BLaER1 treated with 17β-estradiol and CSF1 and Interleukin-3, amounts not matched to agents 10 nM and 100 nM (cell line): Measurements from ENCODE around the gene KRTAP10-2.
A peak's percentile ranks its signal among the peaks of the same experiment; 100 is the strongest.

Experiments used
- H3K27ac ChIP-seq, 11 experiments: shearing (Covaris generic); formaldehyde crosslinking; 2 replicates each; pipeline ENCODE4 v1.8.1; 2022
- H3K27me3 ChIP-seq, 11 experiments: shearing (Covaris generic); formaldehyde crosslinking; 2 replicates each; pipeline ENCODE4 v1.8.1; 2022
- H3K36me3 ChIP-seq, 11 experiments: shearing (Covaris generic); formaldehyde crosslinking; 2 replicates each; pipeline ENCODE4 v1.8.1; 2022
- H3K4me1 ChIP-seq, 10 experiments: shearing (Covaris generic); formaldehyde crosslinking; 2 replicates each; pipeline ENCODE4 v1.8.1; 2022
- H3K4me2 ChIP-seq, 11 experiments: shearing (Covaris generic); formaldehyde crosslinking; 2 replicates each; pipeline ENCODE4 v1.8.1; 2022
- H3K4me3 ChIP-seq, 10 experiments: shearing (Covaris generic); formaldehyde crosslinking; 2 replicates each; pipeline ENCODE4 v1.8.1; 2022
- H3K9ac ChIP-seq, 11 experiments: shearing (Covaris generic); formaldehyde crosslinking; 2 replicates each; pipeline ENCODE4 v1.8.1; 2022
- H3K9me3 ChIP-seq, 11 experiments: shearing (Covaris generic); formaldehyde crosslinking; replicated peaks in 1 of 11; 2 replicates each; pipeline ENCODE4 v1.8.1; 2022
- H4K20me1 ChIP-seq, 11 experiments: shearing (Covaris generic); formaldehyde crosslinking; 2 replicates each; pipeline ENCODE4 v1.8.1; 2022
- Cebpa-rat ChIP-seq, 11 experiments: shearing (Covaris generic); IDR thresholded peaks; 2 replicates each; pipeline ENCODE4 v1.8.1; 2022

KRTAP10-2 gene

GRCh38 chr21:44515359-44516165, 35.7 kb downstream of the KRTAP10-2 start:
- Histone ChIP-seq H3K36me3 (peaks cover 0 to 10% (median 0%) of the 10 kb centered on the region in 11 experiments; a peak in 1 of 22 replicates), H4K20me1 (peaks cover 0 to 18% (median 0%) of the 10 kb centered on the region in 11 experiments; a peak in 2 of 22 replicates), H3K27me3 (no peaks in the 10 kb centered on the region), H3K4me3 (no peak overlapping the region), H3K4me2 (peak overlapping the region in 9 of 11 experiments; percentile 43 to 84 (median 74); a peak in 18 of 22 replicates), H3K27ac (peak overlapping the region in 6 of 11 experiments; percentile 18 to 57 (median 38); a peak in 10 of 22 replicates), H3K4me1 (peaks cover 5 to 32% (median 24%) of the 10 kb centered on the region in 10 experiments), H3K9me3 (peaks cover 0 to 18% (median 0%) of the 10 kb centered on the region in 11 experiments; a peak in 3 of 22 replicates), H3K9ac (peak overlapping the region in 4 of 11 experiments; percentile 11 to 35 (median 18); a peak in 5 of 22 replicates)
- TF ChIP-seq Cebpa-rat (IDR thresholded peaks at IDR 0.05): peak in 1 of 11 experiments; percentile 1; a peak in 2 of 22 replicates

GRCh38 chr21:44514746-44515358, 36.5 kb downstream of the KRTAP10-2 start:
- peak overlapping the region in 5 of 11 experiments; percentile 29 to 57 (median 43); a peak in 9 of 22 replicates for H3K27ac ChIP-seq
- TF ChIP-seq Cebpa-rat (IDR thresholded peaks at IDR 0.05): peak in 3 of 11 experiments; percentile 22 to 62 (median 39); a peak in 2 of 22 replicates
- peak overlapping the region in 9 of 11 experiments; percentile 43 to 84 (median 74); a peak in 18 of 22 replicates for H3K4me2 ChIP-seq
- peaks cover 10 to 39% (median 32%) of the 10 kb centered on the region in 10 experiments for H3K4me1 ChIP-seq
- peaks cover 0 to 18% (median 0%) of the 10 kb centered on the region in 11 experiments; a peak in 3 of 22 replicates for H3K9me3 ChIP-seq
- peaks cover 0 to 10% (median 0%) of the 10 kb centered on the region in 11 experiments; a peak in 2 of 22 replicates for H3K36me3 ChIP-seq
- no peaks in the 10 kb centered on the region for H3K27me3 ChIP-seq
- H3K9ac ChIP-seq: peak overlapping the region in 4 of 11 experiments; percentile 11 to 35 (median 18); a peak in 5 of 22 replicates
- peaks cover 0 to 26% (median 0%) of the 10 kb centered on the region in 11 experiments; a peak in 2 of 22 replicates for H4K20me1 ChIP-seq
- H3K4me3 ChIP-seq: no peak overlapping the region

DNA sequence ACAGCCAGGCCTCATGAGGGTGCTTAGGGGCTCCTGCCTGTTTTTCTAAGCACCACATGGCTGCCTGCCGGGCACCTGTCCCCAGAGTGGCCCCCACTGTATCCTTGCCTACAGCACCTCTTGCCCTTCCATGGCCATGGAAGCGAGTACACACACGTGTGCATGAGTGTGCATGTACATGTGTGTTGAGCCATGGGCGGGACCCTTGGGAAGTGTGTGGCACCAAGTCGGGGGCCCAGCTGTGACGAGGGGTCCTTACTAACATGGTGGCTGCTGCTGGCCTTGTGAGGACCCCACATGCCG, 37.1 kb downstream of the KRTAP10-2 start:
- Histone ChIP-seq H3K27ac (peak overlapping the region in 3 of 11 experiments; percentile 25 to 52 (median 39); a peak in 4 of 22 replicates), H3K4me3 (no peak overlapping the region), H3K4me2 (peak overlapping the region in 9 of 11 experiments; percentile 43 to 84 (median 74); a peak in 14 of 22 replicates), H3K9me3 (peaks cover 0 to 12% (median 0%) of the 10 kb centered on the region in 11 experiments; a peak in 2 of 22 replicates), H3K4me1 (peaks cover 10 to 43% (median 34%) of the 10 kb centered on the region in 10 experiments), H3K9ac (no peak overlapping the region), H3K36me3 (peaks cover 0 to 10% (median 0%) of the 10 kb centered on the region in 11 experiments; a peak in 2 of 22 replicates), H3K27me3 (no peaks in the 10 kb centered on the region), H4K20me1 (peaks cover 0 to 27% (median 0%) of the 10 kb centered on the region in 11 experiments; a peak in 2 of 22 replicates)
- no peak for TF ChIP-seq Cebpa-rat (IDR thresholded peaks at IDR 0.05)

DNA sequence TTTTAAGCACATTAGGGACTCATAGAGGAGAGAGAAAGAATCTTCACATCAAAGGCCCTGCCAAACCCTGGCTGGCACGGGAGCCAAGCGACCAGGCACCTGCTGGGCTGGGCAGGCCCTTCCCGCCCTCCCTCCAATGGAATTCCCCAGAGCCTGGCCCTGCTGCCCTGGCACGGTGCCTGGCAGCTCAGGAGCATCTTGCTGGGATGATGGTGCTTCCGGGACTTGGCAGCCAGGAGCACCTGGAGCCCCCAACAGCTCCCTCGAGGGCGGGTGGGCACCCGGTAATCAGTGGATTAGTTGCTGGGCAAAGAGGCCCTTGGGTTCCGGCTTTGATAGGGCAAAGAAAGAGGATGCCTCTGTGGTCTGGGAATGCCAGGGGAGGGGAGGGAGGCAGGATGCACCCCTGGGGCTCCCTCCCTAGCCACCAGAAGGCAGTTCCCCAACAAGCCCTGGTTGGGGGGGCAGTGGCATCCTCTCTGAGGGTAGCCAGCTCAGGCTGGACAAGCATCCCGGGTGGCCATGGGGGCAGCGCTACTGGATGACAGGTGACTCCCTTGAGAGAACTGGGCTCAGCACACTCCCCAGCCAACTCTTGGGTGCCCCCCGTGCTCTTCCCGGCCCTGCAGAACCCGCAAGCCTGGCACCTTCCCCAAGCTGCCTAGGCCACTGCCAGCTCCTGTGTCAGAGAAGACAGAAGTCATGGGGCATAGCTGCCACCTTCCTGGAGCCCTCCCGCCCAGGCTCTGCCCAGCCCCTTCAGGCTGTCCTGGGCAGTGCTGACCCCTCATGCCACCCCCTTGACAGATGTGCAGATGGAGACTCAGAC, 37.7 kb downstream of the KRTAP10-2 start:
- Histone ChIP-seq H3K9ac (no peak overlapping the region), H3K4me2 (peak overlapping the region in 4 of 11 experiments; percentile 68 to 78 (median 76); a peak in 2 of 22 replicates), H3K27me3 (no peaks in the 10 kb centered on the region), H4K20me1 (peaks cover 0 to 27% (median 0%) of the 10 kb centered on the region in 11 experiments; a peak in 2 of 22 replicates), H3K4me3 (no peak overlapping the region), H3K36me3 (peaks cover 0 to 15% (median 4%) of the 10 kb centered on the region in 11 experiments; a peak in 7 of 22 replicates), H3K9me3 (peaks cover 0 to 12% (median 0%) of the 10 kb centered on the region in 11 experiments; a peak in 2 of 22 replicates), H3K4me1 (peaks cover 10 to 43% (median 34%) of the 10 kb centered on the region in 10 experiments), H3K27ac (0 out of 22 replicates have a peak overlapping the region, but pooled peaks of 1 of the 11 experiments have one; percentile 52)
- no peak for TF ChIP-seq Cebpa-rat (IDR thresholded peaks at IDR 0.05)

GRCh38 chr21:44512496-44513388, 38.6 kb downstream of the KRTAP10-2 start:
- H3K9me3 ChIP-seq: peaks cover 0 to 12% (median 0%) of the 10 kb centered on the region in 11 experiments; a peak in 2 of 22 replicates
- H3K27me3 ChIP-seq: no peaks in the 10 kb centered on the region
- H3K4me2 ChIP-seq: no peak overlapping the region
- peaks cover 0 to 21% (median 6%) of the 10 kb centered on the region in 11 experiments; a peak in 8 of 22 replicates for H3K36me3 ChIP-seq
- TF ChIP-seq Cebpa-rat (IDR thresholded peaks at IDR 0.05): no peak
- H3K27ac ChIP-seq: no peak overlapping the region
- no peak overlapping the region for H3K4me3 ChIP-seq
- H3K4me1 ChIP-seq: peaks cover 10 to 43% (median 34%) of the 10 kb centered on the region in 10 experiments
- H4K20me1 ChIP-seq: peaks cover 0 to 27% (median 0%) of the 10 kb centered on the region in 11 experiments; a peak in 2 of 22 replicates
- H3K9ac ChIP-seq: no peak overlapping the region

- H3K27me3 ChIP-seq: no peaks in the 10 kb centered on the region
- TF ChIP-seq Cebpa-rat (IDR thresholded peaks at IDR 0.05): no peak
- no peak overlapping the region for H3K9ac ChIP-seq
- no peak overlapping the region for H3K4me3 ChIP-seq
- H4K20me1 ChIP-seq: peaks cover 0 to 27% (median 0%) of the 10 kb centered on the region in 11 experiments; a peak in 2 of 22 replicates
- H3K4me2 ChIP-seq: no peak overlapping the region
- no peak overlapping the region for H3K27ac ChIP-seq
- H3K9me3 ChIP-seq: peaks cover 0 to 5% (median 0%) of the 10 kb centered on the region in 11 experiments; a peak in 1 of 22 replicates
- H3K36me3 ChIP-seq: peaks cover 0 to 21% (median 6%) of the 10 kb centered on the region in 11 experiments; a peak in 9 of 22 replicates
- H3K4me1 ChIP-seq: peaks cover 19 to 50% (median 40%) of the 10 kb centered on the region in 10 experiments
Measured at GRCh38 chr21:44511938-44512275, 39.4 kb downstream of the KRTAP10-2 start.

- peak overlapping the region in 4 of 11 experiments; percentile 64 to 84 (median 67); a peak in 3 of 22 replicates for H3K4me2 ChIP-seq
- TF ChIP-seq Cebpa-rat (IDR thresholded peaks at IDR 0.05): no peak
- H3K9me3 ChIP-seq: no peaks in the 10 kb centered on the region
- no peaks in the 10 kb centered on the region for H3K27me3 ChIP-seq
- peaks cover 0 to 27% (median 0%) of the 10 kb centered on the region in 11 experiments; a peak in 2 of 22 replicates for H4K20me1 ChIP-seq
- H3K9ac ChIP-seq: no peak overlapping the region
- no peak overlapping the region for H3K4me3 ChIP-seq
- peaks cover 22 to 56% (median 46%) of the 10 kb centered on the region in 10 experiments for H3K4me1 ChIP-seq
- peaks cover 0 to 24% (median 6%) of the 10 kb centered on the region in 11 experiments; a peak in 9 of 22 replicates for H3K36me3 ChIP-seq
- H3K27ac ChIP-seq: no peak overlapping the region
Measured at GRCh38 chr21:44511219-44511937, 39.9 kb downstream of the KRTAP10-2 start.
